GM21825 (cell line): ENCODE measurements around the gene TMED8.

Source experiments
- ATAC-seq: cut with Tn5 transposase; IDR thresholded peaks from one replicate; pipeline ENCODE4 v1.9.1; 2021; ENCODE audit warnings: mild to moderate bottlenecking, moderate library complexity; ENCODE audit not compliant: unreplicated experiment

The TMED8 gene

DNA sequence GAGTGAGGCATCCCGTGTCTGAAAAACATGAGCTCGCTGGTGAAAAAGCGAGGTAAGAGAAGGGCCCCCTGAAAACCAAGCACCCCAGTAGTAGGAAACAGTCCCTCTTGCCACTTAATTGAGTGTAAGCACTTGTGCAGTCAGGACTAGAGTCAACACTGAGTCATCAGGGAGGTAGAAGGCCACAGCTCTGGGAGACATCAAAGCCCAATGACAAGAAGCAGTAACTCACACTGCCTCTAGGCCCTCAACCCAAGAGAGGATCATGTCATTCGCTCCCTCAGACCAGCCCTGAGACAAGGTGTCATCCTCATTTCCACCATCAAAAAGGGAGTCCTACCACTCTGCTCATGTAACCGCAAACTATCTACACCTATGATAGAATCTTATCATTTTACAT, 74.0 kb downstream of the TMED8 start:
- ATAC-seq = no peak

DNA sequence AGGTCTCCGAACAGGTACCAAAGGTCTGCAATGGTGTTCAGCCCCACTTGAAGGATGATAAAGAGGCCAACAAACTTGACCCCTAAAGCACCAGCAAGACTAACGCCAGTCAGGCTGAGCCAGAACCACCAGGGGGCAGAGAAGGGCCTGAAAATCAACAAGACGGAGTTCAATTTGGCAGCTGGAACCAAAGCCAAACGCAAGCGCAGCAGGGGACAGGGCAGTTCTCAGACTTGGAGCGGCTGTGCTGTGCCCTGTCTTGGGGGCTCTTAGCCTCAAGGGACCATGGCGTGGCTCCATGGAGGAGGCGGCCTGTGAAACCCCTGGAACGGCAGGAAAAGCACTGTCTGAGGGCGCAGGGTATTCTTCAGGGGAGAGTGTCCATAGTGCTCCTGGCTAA, 75.8 kb downstream of the TMED8 start:
- peak; percentile 42 for ATAC-seq

DNA sequence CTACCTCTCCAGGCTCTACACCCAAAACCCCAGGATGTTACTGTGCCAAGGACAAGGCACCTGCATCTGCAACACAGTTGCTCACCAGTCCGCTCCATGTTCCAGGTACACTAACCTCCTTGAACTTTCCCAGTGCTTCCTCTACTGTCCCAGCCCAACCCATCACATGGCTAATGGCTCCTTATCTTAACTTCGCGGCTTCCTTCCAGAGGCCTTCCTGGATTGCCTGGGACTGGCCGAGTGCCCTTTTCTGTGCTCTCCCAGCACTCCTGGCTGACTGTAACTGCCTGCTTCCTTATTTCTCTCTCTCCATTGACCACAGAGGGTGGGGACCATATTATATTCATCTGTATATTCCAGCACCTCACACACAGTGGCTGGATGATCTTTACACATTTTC, 77.1 kb downstream of the TMED8 start:
- ATAC-seq = no peak

DNA sequence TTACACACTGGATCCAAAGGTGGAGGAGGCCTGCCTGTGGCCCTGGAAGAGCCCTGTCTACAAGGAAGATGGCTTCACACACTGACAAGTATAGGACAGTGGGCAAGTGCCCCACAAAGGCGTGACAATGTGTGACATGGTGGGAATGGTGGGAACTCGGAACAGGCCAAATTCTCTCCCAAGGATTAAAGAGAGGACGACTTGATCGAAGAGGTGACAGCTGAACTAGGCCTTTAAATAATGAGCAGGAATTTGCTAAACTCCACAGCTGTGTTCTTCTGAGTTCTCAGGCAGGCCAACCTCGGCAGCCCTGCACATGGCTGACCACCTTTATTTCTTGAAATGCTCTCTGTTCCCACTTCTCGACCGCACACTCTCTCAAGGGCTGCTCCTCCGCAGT, 80.0 kb downstream of the TMED8 start:
- no peak for ATAC-seq

DNA sequence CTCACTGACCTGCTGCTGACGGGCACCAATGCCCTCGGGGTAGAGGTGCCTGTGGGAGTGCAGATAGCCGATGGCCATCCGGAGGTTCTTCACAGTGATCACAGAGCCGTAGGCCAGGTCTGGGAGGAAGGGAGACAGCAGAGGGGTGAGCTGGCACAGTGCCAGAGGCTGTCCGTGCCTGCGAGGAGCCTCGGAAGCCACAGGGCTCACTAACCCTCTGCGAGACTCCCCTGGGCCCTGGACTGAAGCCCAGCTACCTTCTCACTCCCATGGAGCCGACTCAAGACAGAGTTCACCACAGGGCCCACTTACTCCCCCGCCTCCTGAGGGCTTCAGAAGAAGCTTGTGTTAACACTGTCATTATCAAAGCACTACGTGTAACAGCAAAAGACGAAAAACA, 80.7 kb downstream of the TMED8 start:
- no peak for ATAC-seq

DNA sequence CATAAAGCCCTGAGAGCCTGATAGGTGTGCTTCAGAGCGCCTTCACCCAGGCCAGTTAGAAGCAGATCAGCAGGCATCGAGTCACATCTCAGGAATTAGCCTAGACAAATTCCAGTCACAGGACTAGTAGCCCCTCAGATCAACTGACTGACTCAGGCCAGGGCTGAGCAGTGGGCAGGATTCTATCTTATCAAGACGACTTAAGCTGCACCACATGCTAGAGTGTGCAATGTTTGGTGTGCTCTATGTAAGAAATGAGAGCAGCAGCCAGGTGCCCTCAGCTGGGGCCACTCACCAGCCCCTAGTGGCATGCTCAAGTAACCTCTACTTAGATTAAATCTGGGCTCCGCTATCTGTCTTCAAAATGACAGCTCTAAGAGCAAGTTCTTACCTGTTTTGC, 86.2 kb downstream of the TMED8 start:
- no peak for ATAC-seq

DNA sequence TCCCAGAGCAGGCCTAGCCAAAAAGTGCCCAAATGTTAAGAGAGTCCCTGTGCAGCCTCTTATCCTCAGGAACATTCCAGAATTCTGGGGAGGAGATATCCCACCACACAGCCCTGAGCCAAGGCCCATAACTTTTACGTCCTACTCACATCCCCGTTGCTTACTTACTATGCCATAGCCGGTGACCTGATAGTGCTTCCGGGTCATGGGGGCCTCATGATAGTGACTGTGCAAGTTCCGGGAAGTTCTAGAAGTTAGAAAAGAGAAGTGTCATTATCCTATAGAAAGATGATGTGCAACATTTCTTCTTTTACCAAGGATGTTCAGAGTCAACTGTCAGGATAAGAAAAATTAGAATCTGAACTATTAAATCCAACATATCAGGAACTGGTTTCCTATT, 90.3 kb downstream of the TMED8 start:
- no peak for ATAC-seq
